T-cell (primary cell): ENCODE data around the gene CCBE1. TPM values are rescaled to one million over a fixed set of nuclear protein-coding genes. Genes with fewer than 3 reads are reported as not detected.

Source experiments
- ATAC-seq, 4 experiments: fragments of 200-7000 bp in 3 of 4; fragments of 150-1000 bp in 1 of 4; cut with Tn5 transposase; replicated peaks in 1 of 4; 1 replicate in 3 of 4; 2 replicates in 1 of 4; pipeline ENCODE4 v1.10.0; 2021; ENCODE audit warnings: moderate library complexity in 3 of 4, mild to moderate bottlenecking in 2 of 4, moderate number of reproducible peaks in 1 of 4
- CTCF ChIA-PET, 2 donors: fragments of 300-600 bp; sonication (Branson Sonifier 250); formaldehyde crosslinking; loops; one replicate each; lab custom pipeline; 2022; ENCODE audit warnings: antibody characterized with exemption in 2 of 2; lab: Charles Lee
- POLR2A ChIA-PET, 2 donors: fragments of 300-600 bp; sonication (Branson Sonifier 250); formaldehyde crosslinking; loops; one replicate each; lab custom pipeline; 2022; ENCODE audit warnings: antibody characterized with exemption in 2 of 2; lab: Charles Lee
- DNase-seq, 35 experiments: peaks; one replicate each; pipeline versions ENCODE4 v3.0.0 to v3.0.0-alpha.2; 2013 to 2023
- H3K27ac ChIP-seq: one replicate; pipeline ENCODE4 v1.5.1; 2013; ENCODE audit warnings: low read length
- H3K27me3 ChIP-seq, 2 experiments: replicated peaks in 1 of 2; 1 replicate in 1 of 2; 2 replicates in 1 of 2; pipeline versions ENCODE4 v1.6.1 to v1.7.0; 2013; ENCODE audit warnings: low read length in 1 of 2, mixed read lengths in 1 of 2; ENCODE audit not compliant: control insufficient read depth in 2 of 2, insufficient read depth in 2 of 2; ENCODE audit errors: extremely low read depth in 1 of 2
- H3K36me3 ChIP-seq, 2 donors: 1 replicate in 1 of 2; 2 replicates in 1 of 2; pipeline versions ENCODE4 v1.6.1 to v1.7.0; 2013; ENCODE audit warnings: low read length in 1 of 2; ENCODE audit not compliant: control insufficient read depth in 2 of 2, insufficient read depth in 1 of 2; ENCODE audit errors: extremely low read depth in 1 of 2
- H3K4me1 ChIP-seq, 2 experiments: 1 replicate in 1 of 2; 2 replicates in 1 of 2; pipeline versions ENCODE4 v1.6.1 to v1.7.0; 2013; ENCODE audit warnings: low read length in 2 of 2, mixed read lengths in 1 of 2; ENCODE audit not compliant: insufficient read depth in 2 of 2, control insufficient read depth in 1 of 2; ENCODE audit errors: extremely low read depth in 1 of 2
- H3K4me3 ChIP-seq, 2 donors: 1 replicate in 1 of 2; 2 replicates in 1 of 2; pipeline versions ENCODE4 v1.5.1 to v1.7.0; 2013; ENCODE audit warnings: mild to moderate bottlenecking in 2 of 2, low read length in 1 of 2, moderate library complexity in 1 of 2; ENCODE audit not compliant: control insufficient read depth in 1 of 2; ENCODE audit errors: extremely low read depth in 1 of 2
- H3K9me3 ChIP-seq: 2 replicates; pipeline ENCODE4 v1.7.0; 2013
- H3K27ac Mint-ChIP-seq, 2 donors: one replicate each; pipeline ENCODE4 v1.8.0; 2020 to 2021; ENCODE audit warnings: mild to moderate bottlenecking in 2 of 2, mixed read lengths in 2 of 2
- H3K27me3 Mint-ChIP-seq, 2 donors: one replicate each; pipeline ENCODE4 v1.8.0; 2021 to 2022; ENCODE audit warnings: mixed read lengths in 2 of 2
- H3K36me3 Mint-ChIP-seq: one replicate; pipeline ENCODE4 v1.8.0; 2021; ENCODE audit warnings: mixed read lengths
- H3K4me1 Mint-ChIP-seq, 3 donors: one replicate each; pipeline ENCODE4 v1.8.0; 2020 to 2022; ENCODE audit warnings: mixed read lengths in 3 of 3, mild to moderate bottlenecking in 1 of 3
- H3K4me3 Mint-ChIP-seq, 3 donors: one replicate each; pipeline ENCODE4 v1.8.0; 2020 to 2022; ENCODE audit warnings: mild to moderate bottlenecking in 3 of 3, mixed read lengths in 3 of 3, moderate library complexity in 3 of 3
- H3K9me3 Mint-ChIP-seq, 3 donors: one replicate each; pipeline ENCODE4 v1.8.0; 2020 to 2022; ENCODE audit warnings: mixed read lengths in 3 of 3
- WGBS: methylation state at CpG from one replicate; pipeline ENCODE4 v1.1.5; 2013; ENCODE audit warnings: missing lambda C conversion rate; ENCODE audit not compliant: insufficient coverage; 5-methylcytosine and 5-hydroxymethylcytosine counted together
- total RNA-seq, 35 experiments: library from RNA in 6 of 35; stranded (reverse) in 6 of 35; fragments of 120-200 nt in 1 of 35; gene quantifications; one replicate each; pipeline versions ENCODE4 v1.2.1 to v1.2.4 and lab custom pipeline; 2013 to 2026

Gene CCBE1
- total RNA-seq, 5 donors from 2014 or later (not counting 1 experiment from before 2014, with no cell fraction given) = 0.07 to 0.32 (median 0.29) TPM; not detected in 2

GRCh38 chr18:59540780-59541179, 156.4 kb downstream of the CCBE1 start:
- H3K9me3 ChIP-seq = no peaks in the 10 kb centered on the region
- POLR2A ChIA-PET = no interaction called here
- no peaks in the 10 kb centered on the region for H3K36me3 ChIP-seq
- Mint-ChIP-seq H3K27ac (no peak overlapping the region), H3K36me3 (no peaks in the 10 kb centered on the region), H3K4me3 (no peak overlapping the region), H3K27me3 (peaks cover 3 to 10% of the 10 kb centered on the region in 2 donors), H3K9me3 (peaks cover 0 to 5% (median 2%) of the 10 kb centered on the region in 3 donors), H3K4me1 (no peaks in the 10 kb centered on the region)
- DNase-seq (no peak), ATAC-seq (no peak)
- no peak overlapping the region for H3K27ac ChIP-seq
- H3K27me3 ChIP-seq = peaks cover 0 to 2% of the 10 kb centered on the region in 2 experiments
- 100% methylated on average over 1 of the region's 3 CpGs for WGBS
- H3K4me1 ChIP-seq = no peaks in the 10 kb centered on the region
- CTCF ChIA-PET = no interaction called here
- no peak overlapping the region for H3K4me3 ChIP-seq

- H3K4me1 ChIP-seq = no peaks in the 10 kb centered on the region
- H3K9me3 Mint-ChIP-seq = peaks cover 0 to 5% (median 0%) of the 10 kb centered on the region in 3 donors
- H3K27ac ChIP-seq = no peak overlapping the region
- no peak overlapping the region for H3K27ac Mint-ChIP-seq
- no peak overlapping the region for H3K4me3 ChIP-seq
- no peaks in the 10 kb centered on the region for H3K36me3 ChIP-seq
- CTCF ChIA-PET = no interaction called here
- H3K27me3 Mint-ChIP-seq = peaks cover 2 to 6% of the 10 kb centered on the region in 2 donors
- ATAC-seq (no peak), DNase-seq (no peak)
- H3K27me3 ChIP-seq = peaks cover 0 to 2% of the 10 kb centered on the region in 2 experiments
- H3K4me1 Mint-ChIP-seq = no peaks in the 10 kb centered on the region
- no peaks in the 10 kb centered on the region for H3K9me3 ChIP-seq
- POLR2A ChIA-PET = no interaction called here
- H3K36me3 Mint-ChIP-seq = no peaks in the 10 kb centered on the region
- H3K4me3 Mint-ChIP-seq = no peak overlapping the region
These were observed 156.9 kb downstream of the CCBE1 start for GRCh38 chr18:59540346-59540745.

- H3K4me3 ChIP-seq = no peak overlapping the region
- no peaks in the 10 kb centered on the region for H3K36me3 Mint-ChIP-seq
- H3K4me1 ChIP-seq = no peaks in the 10 kb centered on the region
- 83% methylated on average over 4 of the region's 4 CpGs for WGBS
- H3K36me3 ChIP-seq = no peaks in the 10 kb centered on the region
- peaks cover 0 to 5% (median 0%) of the 10 kb centered on the region in 3 donors for H3K9me3 Mint-ChIP-seq
- ATAC-seq (no peak), DNase-seq (no peak)
- ChIA-PET CTCF (no interaction called here), POLR2A (no interaction called here)
- H3K4me3 Mint-ChIP-seq = no peak overlapping the region
- no peaks in the 10 kb centered on the region for H3K9me3 ChIP-seq
- H3K27ac ChIP-seq = no peak overlapping the region
- no peak overlapping the region for H3K27ac Mint-ChIP-seq
- peaks cover 7 to 10% of the 10 kb centered on the region in 2 donors for H3K27me3 Mint-ChIP-seq
- no peaks in the 10 kb centered on the region for H3K4me1 Mint-ChIP-seq
- peaks cover 0 to 2% of the 10 kb centered on the region in 2 experiments for H3K27me3 ChIP-seq
These were observed 158.1 kb downstream of the CCBE1 start for GRCh38 chr18:59539108-59539507.

- H3K9me3 Mint-ChIP-seq = peaks cover 0 to 5% (median 0%) of the 10 kb centered on the region in 3 donors
- DNase-seq (no peak), ATAC-seq (no peak)
- H3K9me3 ChIP-seq = no peaks in the 10 kb centered on the region
- CTCF ChIA-PET = no interaction called here
- H3K27me3 Mint-ChIP-seq = peaks cover 7 to 16% of the 10 kb centered on the region in 2 donors
- H3K36me3 Mint-ChIP-seq = no peaks in the 10 kb centered on the region
- POLR2A ChIA-PET = no interaction called here
- no peaks in the 10 kb centered on the region for H3K4me1 Mint-ChIP-seq
- no peak overlapping the region for H3K27ac Mint-ChIP-seq
- H3K4me3 Mint-ChIP-seq = no peak overlapping the region
- no peaks in the 10 kb centered on the region for H3K36me3 ChIP-seq
- H3K4me3 ChIP-seq = no peak overlapping the region
- H3K27me3 ChIP-seq = peaks cover 0 to 2% of the 10 kb centered on the region in 2 experiments
- no CpG with 5 or more reads among the region's 3 CpGs for WGBS
- no peak overlapping the region for H3K27ac ChIP-seq
- no peaks in the 10 kb centered on the region for H3K4me1 ChIP-seq
These were observed 159.6 kb downstream of the CCBE1 start for GRCh38 chr18:59537579-59537978.

GRCh38 chr18:59536166-59536565, 161.1 kb downstream of the CCBE1 start:
- CTCF ChIA-PET = interaction anchor here in 1 of 2 donors (1.1 kb wide), 1 partner anchor 19 kb away, joined by 3 read pairs; no protein-coding TSS in a partner anchor
- H3K4me1 Mint-ChIP-seq = no peaks in the 10 kb centered on the region

GRCh38 chr18:59535055-59535454, 162.2 kb downstream of the CCBE1 start:
- 13% methylated on average over 1 of the region's 6 CpGs for WGBS
- POLR2A ChIA-PET = no interaction called here
- CTCF ChIA-PET = no interaction called here
- H3K27ac ChIP-seq = no peak overlapping the region
- Mint-ChIP-seq H3K9me3 (peaks cover 0 to 5% (median 0%) of the 10 kb centered on the region in 3 donors), H3K36me3 (no peaks in the 10 kb centered on the region), H3K4me3 (no peak overlapping the region), H3K27me3 (peaks cover 13 to 32% of the 10 kb centered on the region in 2 donors), H3K27ac (no peak overlapping the region), H3K4me1 (no peaks in the 10 kb centered on the region)
- H3K9me3 ChIP-seq = no peaks in the 10 kb centered on the region
- H3K27me3 ChIP-seq = peaks cover 0 to 2% of the 10 kb centered on the region in 2 experiments
- no peak for ATAC-seq
- no peaks in the 10 kb centered on the region for H3K4me1 ChIP-seq
- no peak for DNase-seq
- no peak overlapping the region for H3K4me3 ChIP-seq
- H3K36me3 ChIP-seq = no peaks in the 10 kb centered on the region

More at GRCh38 chr18:59536166-59536565, 161.1 kb downstream of the CCBE1 start:
- 75% methylated on average over 3 of the region's 8 CpGs for WGBS
- no peak overlapping the region for H3K4me3 Mint-ChIP-seq
- POLR2A ChIA-PET = no interaction called here
- Histone ChIP-seq H3K27ac (no peak overlapping the region), H3K4me3 (no peak overlapping the region), H3K4me1 (no peaks in the 10 kb centered on the region), H3K27me3 (peaks cover 0 to 2% of the 10 kb centered on the region in 2 experiments), H3K9me3 (no peaks in the 10 kb centered on the region), H3K36me3 (no peaks in the 10 kb centered on the region)
- peaks cover 0 to 5% (median 0%) of the 10 kb centered on the region in 3 donors for H3K9me3 Mint-ChIP-seq
- H3K27me3 Mint-ChIP-seq = peaks cover 7 to 23% of the 10 kb centered on the region in 2 donors
- DNase-seq (no peak), ATAC-seq (no peak)
- no peaks in the 10 kb centered on the region for H3K36me3 Mint-ChIP-seq
- no peak overlapping the region for H3K27ac Mint-ChIP-seq
